B cell (primary cell): ENCODE results near the gene ABL1.

Experiments
- CTCF ChIP-seq: fragments of 200-600 bp; IDR thresholded peaks from one replicate; pipeline ENCODE4 v1.8.0; 2022; ENCODE audit warnings: antibody characterized with exemption, mild to moderate bottlenecking
- EZH2 ChIP-seq: IDR thresholded peaks from 2 replicates; pipeline ENCODE4 v1.6.1; 2012; ENCODE audit warnings: borderline replicate concordance, low read depth, mild to moderate bottlenecking, moderate library complexity, low read length; ENCODE audit not compliant: insufficient read depth, poor library complexity, severe bottlenecking

GRCh38 chr9:130887494-130888144, 52.6 kb downstream of the ABL1 start:
- TF ChIP-seq CTCF (no peak), EZH2 (no peak)
